Astrocyte (in vitro differentiated cells and primary cell): Measurements from ENCODE around the gene ZNF22. TPM values are rescaled to one million over a fixed set of nuclear protein-coding genes. Genes with fewer than 3 reads are reported as not detected.

Experiments
- DNase-seq: peaks from one replicate; pipeline ENCODE4 v3.0.0-alpha.2; 2010; ENCODE audit warnings: low read depth
- FAIRE-seq: peaks from 2 replicates; lab custom pipeline; 2011; peaks lifted over from hg19 to GRCh38; lab: Jason Lieb, UNC
- H2AFZ ChIP-seq: 2 replicates; pipeline ENCODE4 v1.6.0; 2012; ENCODE audit warnings: low read depth, low read length, inconsistent platforms
- H3K27ac ChIP-seq: 2 replicates; pipeline ENCODE4 v1.5.1; 2011; ENCODE audit warnings: low read depth, low read length, inconsistent platforms
- H3K27me3 ChIP-seq: 2 replicates; pipeline ENCODE4 v1.6.0; 2011; ENCODE audit warnings: low read length, inconsistent platforms; ENCODE audit not compliant: insufficient read depth
- H3K36me3 ChIP-seq: 2 replicates; pipeline ENCODE4 v1.5.1; 2011; ENCODE audit warnings: low read length, inconsistent platforms; ENCODE audit not compliant: insufficient read depth
- H3K4me1 ChIP-seq: 2 replicates; pipeline ENCODE4 v1.5.1; 2011; ENCODE audit warnings: low read length, inconsistent platforms; ENCODE audit not compliant: insufficient read depth
- H3K4me2 ChIP-seq: 2 replicates; pipeline ENCODE4 v1.6.0; 2012; ENCODE audit warnings: low read length, inconsistent platforms
- H3K4me3 ChIP-seq: 2 replicates; pipeline ENCODE4 v1.5.1; 2011; ENCODE audit warnings: low read depth, mild to moderate bottlenecking, low read length, inconsistent platforms; ENCODE audit not compliant: insufficient read depth
- H3K79me2 ChIP-seq: 2 replicates; pipeline ENCODE4 v1.6.0; 2012; ENCODE audit warnings: mild to moderate bottlenecking, low read length, inconsistent platforms; ENCODE audit not compliant: insufficient read depth
- H3K9ac ChIP-seq: 2 replicates; pipeline ENCODE4 v1.6.0; 2012; ENCODE audit warnings: mild to moderate bottlenecking, low read length, inconsistent platforms
- H3K9me3 ChIP-seq: 2 replicates; pipeline ENCODE4 v1.5.1; 2012; ENCODE audit warnings: low read depth, mild to moderate bottlenecking, low read length, inconsistent platforms; ENCODE audit not compliant: insufficient read depth
- H4K20me1 ChIP-seq: 2 replicates; pipeline ENCODE4 v1.6.0; 2012; ENCODE audit warnings: low read length, inconsistent platforms; ENCODE audit not compliant: insufficient read depth
- H3K27ac Mint-ChIP-seq: one replicate; pipeline ENCODE4 v1.8.0; 2021; ENCODE audit warnings: mild to moderate bottlenecking, mixed read lengths; ENCODE audit not compliant: unreplicated experiment
- H3K27me3 Mint-ChIP-seq: one replicate; pipeline ENCODE4 v1.8.0; 2021; ENCODE audit warnings: low read depth, mixed read lengths; ENCODE audit not compliant: unreplicated experiment
- H3K36me3 Mint-ChIP-seq: one replicate; pipeline ENCODE4 v1.8.0; 2021; ENCODE audit warnings: low read depth, mixed read lengths; ENCODE audit not compliant: unreplicated experiment
- H3K4me1 Mint-ChIP-seq: one replicate; pipeline ENCODE4 v1.8.0; 2021; ENCODE audit warnings: low read depth, mixed read lengths; ENCODE audit not compliant: unreplicated experiment
- H3K4me3 Mint-ChIP-seq: one replicate; pipeline ENCODE4 v1.8.0; 2021; ENCODE audit warnings: mild to moderate bottlenecking, moderate library complexity, mixed read lengths; ENCODE audit not compliant: unreplicated experiment
- H3K9me3 Mint-ChIP-seq: one replicate; pipeline ENCODE4 v1.8.0; 2021; ENCODE audit warnings: mild to moderate bottlenecking, mixed read lengths; ENCODE audit not compliant: unreplicated experiment
- EZH2 ChIP-seq: IDR thresholded peaks from 2 replicates; pipeline ENCODE4 v1.6.1; 2012; ENCODE audit warnings: mild to moderate bottlenecking, low read length, inconsistent platforms; ENCODE audit not compliant: insufficient read depth
- total RNA-seq: library from RNA; stranded (reverse); gene quantifications from 2 replicates; pipeline ENCODE4 v1.2.1, GENCODE V29; 2021
- TF ChIP-seq, protein P1 (sequence below): IDR thresholded peaks from 2 replicates; pipeline ENCODE4 v1.5.1; 2011; ENCODE audit warnings: low read depth, mild to moderate bottlenecking, inconsistent platforms, low read length, moderate library complexity; ENCODE audit not compliant: insufficient read depth

Gene ZNF22
- total RNA-seq, 1 donor from 2014 or later, result 12.0 TPM

DNA sequence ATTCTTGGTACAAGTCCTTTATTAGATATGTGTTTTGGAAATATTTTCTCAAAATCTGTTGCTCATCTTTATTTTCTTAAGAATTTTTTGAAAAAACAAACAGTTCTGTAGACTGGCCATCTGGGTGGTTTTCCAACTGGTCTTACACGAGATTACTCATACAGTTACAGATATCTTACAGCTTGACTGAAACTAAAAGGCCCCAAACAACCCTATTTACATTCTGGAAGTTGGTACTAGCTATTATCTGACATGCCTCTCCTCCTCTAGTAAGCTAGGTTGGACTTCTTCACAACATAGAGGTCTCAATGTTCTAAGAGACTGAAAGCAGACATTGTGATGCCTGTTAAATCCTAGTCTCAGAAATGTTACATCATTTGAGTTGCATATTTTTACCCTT is 52.0 kb downstream of the ZNF22 start:
- Histone ChIP-seq H2AFZ (no peak overlapping the region), H3K4me2 (no peak overlapping the region), H3K4me1 (no peaks in the 10 kb centered on the region), H3K9me3 (no peaks in the 10 kb centered on the region), H3K79me2 (no peaks in the 10 kb centered on the region), H3K27me3 (no peaks in the 10 kb centered on the region), H4K20me1 (no peaks in the 10 kb centered on the region), H3K27ac (no peak overlapping the region), H3K4me3 (no peak overlapping the region), H3K9ac (no peak overlapping the region), H3K36me3 (no peaks in the 10 kb centered on the region)
- no peaks in the 10 kb centered on the region for H3K36me3 Mint-ChIP-seq
- FAIRE-seq (no peak), DNase-seq (no peak)
- H3K4me1 Mint-ChIP-seq, result no peaks in the 10 kb centered on the region
- no peak overlapping the region for H3K4me3 Mint-ChIP-seq
- H3K27me3 Mint-ChIP-seq, result no peaks in the 10 kb centered on the region
- H3K9me3 Mint-ChIP-seq, result no peaks in the 10 kb centered on the region
- no peak overlapping the region for H3K27ac Mint-ChIP-seq
- TF ChIP-seq EZH2, result no peak
- TF ChIP-seq, protein P1, sequence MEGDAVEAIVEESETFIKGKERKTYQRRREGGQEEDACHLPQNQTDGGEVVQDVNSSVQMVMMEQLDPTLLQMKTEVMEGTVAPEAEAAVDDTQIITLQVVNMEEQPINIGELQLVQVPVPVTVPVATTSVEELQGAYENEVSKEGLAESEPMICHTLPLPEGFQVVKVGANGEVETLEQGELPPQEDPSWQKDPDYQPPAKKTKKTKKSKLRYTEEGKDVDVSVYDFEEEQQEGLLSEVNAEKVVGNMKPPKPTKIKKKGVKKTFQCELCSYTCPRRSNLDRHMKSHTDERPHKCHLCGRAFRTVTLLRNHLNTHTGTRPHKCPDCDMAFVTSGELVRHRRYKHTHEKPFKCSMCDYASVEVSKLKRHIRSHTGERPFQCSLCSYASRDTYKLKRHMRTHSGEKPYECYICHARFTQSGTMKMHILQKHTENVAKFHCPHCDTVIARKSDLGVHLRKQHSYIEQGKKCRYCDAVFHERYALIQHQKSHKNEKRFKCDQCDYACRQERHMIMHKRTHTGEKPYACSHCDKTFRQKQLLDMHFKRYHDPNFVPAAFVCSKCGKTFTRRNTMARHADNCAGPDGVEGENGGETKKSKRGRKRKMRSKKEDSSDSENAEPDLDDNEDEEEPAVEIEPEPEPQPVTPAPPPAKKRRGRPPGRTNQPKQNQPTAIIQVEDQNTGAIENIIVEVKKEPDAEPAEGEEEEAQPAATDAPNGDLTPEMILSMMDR, result no peak

- H3K4me3 ChIP-seq, result no peak overlapping the region
- no peaks in the 10 kb centered on the region for H3K36me3 ChIP-seq
- FAIRE-seq (no peak), DNase-seq (no peak)
- H4K20me1 ChIP-seq, result no peaks in the 10 kb centered on the region
- H3K79me2 ChIP-seq, result no peaks in the 10 kb centered on the region
- no peak overlapping the region for H2AFZ ChIP-seq
- Mint-ChIP-seq H3K27ac (no peak overlapping the region), H3K4me1 (no peaks in the 10 kb centered on the region), H3K27me3 (no peaks in the 10 kb centered on the region), H3K9me3 (peaks cover 1% of the 10 kb centered on the region), H3K4me3 (no peak overlapping the region), H3K36me3 (no peaks in the 10 kb centered on the region)
- no peaks in the 10 kb centered on the region for H3K27me3 ChIP-seq
- H3K9ac ChIP-seq, result no peak overlapping the region
- TF ChIP-seq EZH2, result no peak
- TF ChIP-seq, protein P1, result no peak
- no peaks in the 10 kb centered on the region for H3K4me1 ChIP-seq
- no peaks in the 10 kb centered on the region for H3K9me3 ChIP-seq
- no peak overlapping the region for H3K4me2 ChIP-seq
- no peak overlapping the region for H3K27ac ChIP-seq
Measured at GRCh38 chr10:45053569-45054100, 52.9 kb downstream of the ZNF22 start.

Other genes with a start within 250 kb of the ZNF22 start
- not detected in 2 replicates for gene TMEM72, start 89.6 kb upstream of the ZNF22 start, total RNA-seq
- 69.9 and 83.0 TPM in 2 replicates for gene RASSF4, start 41.1 kb upstream of the ZNF22 start, total RNA-seq
- 6.6 and 8.0 TPM in 2 replicates for gene DEPP1, start 22.1 kb upstream of the ZNF22 start, total RNA-seq